Activated CD8-positive, alpha-beta T cell treated with anti-CD3 and anti-CD28 coated beads, Interleukin-2, amount 10 ng/mL, durations not matched to agents 7 days and 5 days (primary cell): ENCODE results near the gene NFAM1. TPM values are rescaled to one million over a fixed set of nuclear protein-coding genes. Genes with fewer than 3 reads are reported as not detected.

ENCODE experiments used
- ATAC-seq: fragments of 150-1000 bp; cut with Tn5 transposase; one replicate; pipeline ENCODE4 v1.10.0; 2021; ENCODE audit warnings: moderate library complexity
- CTCF ChIA-PET: fragments of 350-600 bp; sonication (Branson Sonifier 250); formaldehyde crosslinking; loops from one replicate; lab custom pipeline; 2021; ENCODE audit warnings: antibody characterized with exemption; lab: Charles Lee
- POLR2A ChIA-PET: fragments of 350-600 bp; sonication (Branson Sonifier 250); formaldehyde crosslinking; loops from one replicate; lab custom pipeline; 2021; ENCODE audit warnings: antibody characterized with exemption; lab: Charles Lee
- DNase-seq: peaks from one replicate; pipeline ENCODE4 v3.0.0-alpha.2; 2020
- H3K27ac Mint-ChIP-seq: one replicate; pipeline ENCODE4 v1.8.0; 2021; ENCODE audit warnings: mild to moderate bottlenecking, mixed read lengths
- H3K27me3 Mint-ChIP-seq: one replicate; pipeline ENCODE4 v1.8.0; 2021; ENCODE audit warnings: low read depth, mixed read lengths
- H3K36me3 Mint-ChIP-seq: one replicate; pipeline ENCODE4 v1.8.0; 2021; ENCODE audit warnings: low read depth, mixed read lengths
- H3K4me1 Mint-ChIP-seq: one replicate; pipeline ENCODE4 v1.8.0; 2021; ENCODE audit warnings: low read depth, mixed read lengths
- H3K4me3 Mint-ChIP-seq: one replicate; pipeline ENCODE4 v1.8.0; 2021; ENCODE audit warnings: mild to moderate bottlenecking, mixed read lengths
- H3K9me3 Mint-ChIP-seq: one replicate; pipeline ENCODE4 v1.8.0; 2022; ENCODE audit warnings: mixed read lengths; ENCODE audit not compliant: insufficient read depth
- total RNA-seq, 2 experiments: library from RNA; stranded (reverse); gene quantifications; one replicate each; pipeline ENCODE4 v1.2.3, GENCODE V29; 2021

Gene NFAM1
- under 1 TPM in 1 of 2 experiments, not detected in 1; 0.05 TPM for total RNA-seq

GRCh38 chr22:42432020-42432596, at the start of gene NFAM1:
TSS of gene NFAM1 (minus strand) at chr22:42432403. CDS start at chr22:42432357, 46 bp downstream.
- CTCF ChIA-PET = interaction anchor here (0.6 kb wide), 1 partner anchor 21 kb away, joined by 3 read pairs; no protein-coding TSS in a partner anchor

DNA sequence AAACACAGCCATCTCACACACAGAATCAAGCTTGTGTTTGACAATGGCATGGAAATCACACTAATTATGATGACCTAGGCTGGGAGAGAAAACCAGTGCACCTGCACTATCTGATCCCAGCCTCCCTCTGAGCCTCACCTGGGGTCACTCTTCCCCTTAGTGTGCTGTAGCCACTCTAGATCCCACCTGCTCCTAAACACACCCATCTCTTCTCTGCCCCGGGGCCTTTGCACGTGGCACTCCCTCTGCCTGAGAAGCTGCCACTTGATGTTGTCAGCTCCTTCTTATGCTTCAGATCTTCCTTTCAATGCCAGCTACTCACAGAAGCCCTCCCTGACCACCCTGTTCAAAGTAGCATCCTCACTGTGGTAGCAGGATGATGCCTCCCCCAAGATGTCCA, 42.9 kb upstream of the NFAM1 start:
- Mint-ChIP-seq H3K4me3 (no peak overlapping the region), H3K9me3 (no peaks in the 10 kb centered on the region), H3K27ac (no peak overlapping the region), H3K36me3 (no peaks in the 10 kb centered on the region), H3K27me3 (peaks cover 18% of the 10 kb centered on the region), H3K4me1 (peaks cover 17% of the 10 kb centered on the region)
- ChIA-PET CTCF (interaction anchor here (0.6 to 2.3 kb wide), 3 partner anchors 12 to 30 kb away, joined by 3 to 9 read pairs (median 5); no protein-coding TSS in a partner anchor), POLR2A (no interaction called here)
- ATAC-seq (no peak), DNase-seq (no peak)

More at GRCh38 chr22:42432020-42432596, at the start of gene NFAM1:
- DNase-seq (no peak), ATAC-seq (no peak)
- Mint-ChIP-seq H3K9me3 (no peaks in the 10 kb centered on the region), H3K4me3 (no peak within 1 kb of the TSS), H3K36me3 (no peaks in the 10 kb centered on the region), H3K27me3 (peaks cover 4% of the 10 kb centered on the region), H3K4me1 (peaks cover 5% of the 10 kb centered on the region), H3K27ac (no peak within 1 kb of the TSS)
- POLR2A ChIA-PET = no interaction called here

DNA sequence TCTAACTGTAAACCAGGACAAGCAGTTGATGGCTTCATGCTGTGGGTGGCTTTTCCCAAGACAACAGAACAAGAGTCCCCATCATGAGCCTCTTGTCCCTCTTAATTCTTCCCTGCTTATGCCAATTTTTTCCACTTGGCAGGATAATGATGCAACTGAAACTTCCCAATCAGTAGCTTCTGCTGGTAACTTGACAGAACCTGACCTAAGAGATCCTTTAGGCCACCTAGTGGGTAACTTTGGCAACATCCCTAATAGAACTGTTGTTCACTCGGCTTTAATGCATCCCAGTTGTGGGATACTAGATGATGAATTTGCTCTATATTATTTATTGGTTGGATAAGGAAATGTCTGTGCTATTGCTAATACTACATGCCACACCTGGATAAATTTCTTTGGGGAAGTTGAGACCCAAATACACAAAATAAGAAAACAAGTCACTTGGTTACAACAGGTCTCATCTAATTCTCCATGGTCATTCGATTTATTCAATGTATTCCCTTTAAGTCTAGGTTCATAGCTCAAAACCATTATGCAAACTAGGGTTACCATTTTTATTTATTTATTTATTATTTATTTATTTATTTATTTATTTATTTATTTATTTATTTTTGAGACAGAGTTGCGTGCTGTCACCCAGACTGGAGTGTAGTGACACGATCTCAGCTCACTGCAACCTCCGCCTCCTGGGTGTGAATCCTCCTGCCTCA, 41.4 kb upstream of the NFAM1 start:
- POLR2A ChIA-PET = no interaction called here
- Mint-ChIP-seq H3K27ac (no peak overlapping the region), H3K4me1 (peaks cover 9% of the 10 kb centered on the region), H3K9me3 (no peaks in the 10 kb centered on the region), H3K36me3 (no peaks in the 10 kb centered on the region), H3K27me3 (peaks cover 25% of the 10 kb centered on the region), H3K4me3 (no peak overlapping the region)
- ATAC-seq (peak; percentile 71), DNase-seq (peak; percentile 39)
- CTCF ChIA-PET = interaction anchor here (0.7 to 2.3 kb wide), 13 partner anchors 11 to 508 kb away, joined by 3 to 11 read pairs (median 4); no protein-coding TSS in a partner anchor

- DNase-seq (no peak), ATAC-seq (no peak)
- no peak overlapping the region for H3K27ac Mint-ChIP-seq
- no peak overlapping the region for H3K4me3 Mint-ChIP-seq
- no peaks in the 10 kb centered on the region for H3K9me3 Mint-ChIP-seq
- CTCF ChIA-PET = interaction anchor here (1.0 to 2.3 kb wide), 7 partner anchors 10 to 507 kb away, joined by 3 to 11 read pairs (median 4); no protein-coding TSS in a partner anchor
- peaks cover 35% of the 10 kb centered on the region for H3K27me3 Mint-ChIP-seq
- no peaks in the 10 kb centered on the region for H3K4me1 Mint-ChIP-seq
- H3K36me3 Mint-ChIP-seq = no peaks in the 10 kb centered on the region
- POLR2A ChIA-PET = no interaction called here
These were observed 40.5 kb upstream of the NFAM1 start for GRCh38 chr22:42472671-42473070.

GRCh38 chr22:42471441-42471840, 39.2 kb upstream of the NFAM1 start:
- Mint-ChIP-seq H3K4me1 (no peaks in the 10 kb centered on the region), H3K27ac (no peak overlapping the region), H3K4me3 (no peak overlapping the region), H3K27me3 (peaks cover 35% of the 10 kb centered on the region), H3K9me3 (no peaks in the 10 kb centered on the region), H3K36me3 (no peaks in the 10 kb centered on the region)
- CTCF ChIA-PET = no interaction called here
- DNase-seq (no peak), ATAC-seq (no peak)
- POLR2A ChIA-PET = no interaction called here

GRCh38 chr22:42470366-42471082, 38.3 kb upstream of the NFAM1 start:
- H3K27me3 Mint-ChIP-seq = peaks cover 35% of the 10 kb centered on the region
- POLR2A ChIA-PET = no interaction called here
- ATAC-seq (no peak), DNase-seq (no peak)
- no peaks in the 10 kb centered on the region for H3K9me3 Mint-ChIP-seq
- H3K27ac Mint-ChIP-seq = no peak overlapping the region
- no peaks in the 10 kb centered on the region for H3K4me1 Mint-ChIP-seq
- H3K4me3 Mint-ChIP-seq = no peak overlapping the region
- no peaks in the 10 kb centered on the region for H3K36me3 Mint-ChIP-seq
- CTCF ChIA-PET = interaction anchor here (1.2 kb wide), 1 partner anchor 90 kb away, joined by 3 read pairs; no protein-coding TSS in a partner anchor

GRCh38 chr22:42468841-42469240, 36.6 kb upstream of the NFAM1 start:
- DNase-seq (no peak), ATAC-seq (no peak)
- Mint-ChIP-seq H3K9me3 (no peaks in the 10 kb centered on the region), H3K36me3 (no peaks in the 10 kb centered on the region), H3K4me3 (no peak overlapping the region), H3K27me3 (peaks cover 31% of the 10 kb centered on the region), H3K27ac (no peak overlapping the region), H3K4me1 (no peaks in the 10 kb centered on the region)
- ChIA-PET POLR2A (no interaction called here), CTCF (no interaction called here)

- CTCF ChIA-PET = interaction anchor here (1.9 kb wide), 1 partner anchor 12 kb away, joined by 9 read pairs; no protein-coding TSS in a partner anchor
- Mint-ChIP-seq H3K4me1 (no peaks in the 10 kb centered on the region), H3K9me3 (no peaks in the 10 kb centered on the region), H3K4me3 (no peak overlapping the region), H3K27ac (no peak overlapping the region), H3K36me3 (no peaks in the 10 kb centered on the region), H3K27me3 (peaks cover 21% of the 10 kb centered on the region)
- POLR2A ChIA-PET = interaction anchor here (0.6 kb wide), 1 partner anchor 742 kb away, joined by 3 read pairs; no protein-coding TSS in a partner anchor
- ATAC-seq (no peak), DNase-seq (no peak)
These were observed 29.8 kb upstream of the NFAM1 start for GRCh38 chr22:42462016-42462415.

GRCh38 chr22:42461511-42461910, 29.3 kb upstream of the NFAM1 start:
- H3K4me1 Mint-ChIP-seq = no peaks in the 10 kb centered on the region
- H3K27ac Mint-ChIP-seq = no peak overlapping the region
- ChIA-PET CTCF (interaction anchor here (1.9 to 2.0 kb wide), 2 partner anchors 12 kb away, joined by 6 to 9 read pairs; no protein-coding TSS in a partner anchor), POLR2A (interaction anchor here (0.6 kb wide), 1 partner anchor 742 kb away, joined by 3 read pairs; no protein-coding TSS in a partner anchor)
- no peak overlapping the region for H3K4me3 Mint-ChIP-seq
- DNase-seq = no peak
- H3K9me3 Mint-ChIP-seq = no peaks in the 10 kb centered on the region
- H3K36me3 Mint-ChIP-seq = no peaks in the 10 kb centered on the region
- no peak for ATAC-seq
- peaks cover 23% of the 10 kb centered on the region for H3K27me3 Mint-ChIP-seq

GRCh38 chr22:42459287-42460063, 27.3 kb upstream of the NFAM1 start:
- ChIA-PET POLR2A (no interaction called here), CTCF (interaction anchor here (0.6 to 3.5 kb wide), 5 partner anchors 14 to 24 kb away, joined by 3 to 24 read pairs (median 5); no protein-coding TSS in a partner anchor)
- H3K4me1 Mint-ChIP-seq = no peaks in the 10 kb centered on the region
- H3K36me3 Mint-ChIP-seq = no peaks in the 10 kb centered on the region
- DNase-seq (no peak), ATAC-seq (no peak)
- no peak overlapping the region for H3K4me3 Mint-ChIP-seq
- no peak overlapping the region for H3K27ac Mint-ChIP-seq
- H3K9me3 Mint-ChIP-seq = no peaks in the 10 kb centered on the region
- H3K27me3 Mint-ChIP-seq = peaks cover 28% of the 10 kb centered on the region

DNA sequence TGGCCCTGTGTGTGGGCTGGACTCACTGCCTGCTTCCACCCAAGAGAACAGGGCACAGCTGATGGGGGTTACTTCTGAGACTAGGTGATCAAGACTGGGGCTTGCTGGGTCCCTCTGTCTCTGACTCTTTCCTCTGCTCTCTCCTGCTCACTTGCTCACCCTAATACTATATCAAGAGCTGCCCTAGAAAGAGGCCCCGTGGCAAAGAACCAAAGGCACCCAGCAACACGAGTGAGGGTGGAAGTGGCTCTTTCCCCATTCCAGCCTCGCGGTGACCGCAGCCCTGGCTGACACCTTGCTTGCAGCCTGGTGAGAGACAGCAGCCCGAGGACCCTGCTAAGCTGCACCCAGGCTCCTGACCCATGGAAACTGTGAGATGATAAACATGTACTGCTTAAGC, 20.7 kb upstream of the NFAM1 start:
- Mint-ChIP-seq H3K36me3 (no peaks in the 10 kb centered on the region), H3K4me1 (no peaks in the 10 kb centered on the region), H3K4me3 (no peak overlapping the region), H3K27ac (no peak overlapping the region), H3K27me3 (peaks cover 11% of the 10 kb centered on the region), H3K9me3 (no peaks in the 10 kb centered on the region)
- ATAC-seq (no peak), DNase-seq (no peak)
- CTCF ChIA-PET = interaction anchor here (0.7 to 1.1 kb wide), 2 partner anchors 9 to 21 kb away, joined by 3 to 5 read pairs; partner anchors contain the start of gene NFAM1
- POLR2A ChIA-PET = no interaction called here
